GM12878 (cell line): ENCODE data around the gene FOXB2. TPM values are rescaled to one million over a fixed set of nuclear protein-coding genes. Genes with fewer than 3 reads are reported as not detected.

Source experiments
- ATAC-seq: fragments of 200-7000 bp; cut with Tn5 transposase; 3 replicates; pipeline ENCODE4 v1.9.1; 2020; ENCODE audit warnings: mild to moderate bottlenecking, moderate library complexity
- BruUV-seq: library from RNA; stranded (reverse); fragments of 400-500 nt; replicated peaks from 2 replicates; lab custom pipeline; 2021; lab: Mats Ljungman, UMichigan
- CTCF ChIA-PET: fragments of 300-600 bp; sonication (Branson Sonifier 250); formaldehyde crosslinking; extraction: SDS; loops from one replicate; lab custom pipeline; 2021; ENCODE audit warnings: inconsistent platforms; lab: Yijun Ruan, JAX
- POLR2A ChIA-PET: fragments of 350-600 bp; formaldehyde crosslinking; extraction: SDS; loops from one replicate; lab custom pipeline; 2021; ENCODE audit warnings: inconsistent platforms; lab: Charles Lee
- RAD21 ChIA-PET: fragments of 300-600 bp; sonication (Branson Sonifier 250); formaldehyde crosslinking; loops from one replicate; lab custom pipeline; 2023; ENCODE audit warnings: antibody characterized with exemption; ENCODE audit not compliant: unreplicated experiment; lab: Charles Lee
- SMC1A ChIA-PET: fragments of 300-600 bp; sonication (Branson Sonifier 250); formaldehyde crosslinking; loops from one replicate; lab custom pipeline; 2023; ENCODE audit not compliant: unreplicated experiment, uncharacterized antibody; lab: Charles Lee
- DNase-seq: peaks from one replicate; pipeline ENCODE4 v3.0.0-alpha.2; 2011; ENCODE audit warnings: low read depth, low spot score
- FAIRE-seq: peaks from 3 replicates; lab custom pipeline; 2011; peaks lifted over from hg19 to GRCh38; lab: Jason Lieb, UNC
- H2AFZ ChIP-seq: 2 replicates; pipeline ENCODE4 v1.6.0; 2011; ENCODE audit warnings: low read depth, low read length, control low read depth; ENCODE audit not compliant: control insufficient read depth
- H3K27ac ChIP-seq: 2 replicates; pipeline ENCODE4 v1.5.1; 2011; ENCODE audit warnings: control low read depth; ENCODE audit not compliant: control insufficient read depth, insufficient read depth
- H3K27me3 ChIP-seq, 2 experiments: replicated peaks in 1 of 2; 2 replicates each; pipeline versions ENCODE4 v1.6.0 to v1.6.1; 2011; ENCODE audit warnings: low read length in 1 of 2; ENCODE audit not compliant: control insufficient read depth in 2 of 2, insufficient read depth in 2 of 2
- H3K36me3 ChIP-seq, 2 experiments: 2 replicates each; pipeline ENCODE4 v1.5.1; 2011; ENCODE audit warnings: low read length in 1 of 2; ENCODE audit not compliant: control insufficient read depth in 2 of 2, insufficient read depth in 2 of 2
- H3K4me1 ChIP-seq: 2 replicates; pipeline ENCODE4 v1.6.1; 2011; ENCODE audit warnings: mild to moderate bottlenecking, low read length, moderate library complexity, mixed read lengths; ENCODE audit not compliant: control insufficient read depth, insufficient read depth
- H3K4me2 ChIP-seq: 2 replicates; pipeline ENCODE4 v1.6.0; 2011; ENCODE audit warnings: control low read depth; ENCODE audit not compliant: control insufficient read depth, insufficient read depth
- H3K4me3 ChIP-seq: fragments of 200-600 bp; sonication (generic); 2 replicates; pipeline ENCODE4 v1.5.1; 2016
- H3K79me2 ChIP-seq: 2 replicates; pipeline ENCODE4 v1.6.0; 2011; ENCODE audit warnings: low read length; ENCODE audit not compliant: control insufficient read depth, insufficient read depth
- H3K9ac ChIP-seq: 2 replicates; pipeline ENCODE4 v1.8.0; 2011; ENCODE audit warnings: low read length, control low read depth, mixed read lengths; ENCODE audit not compliant: control insufficient read depth, insufficient read depth
- H3K9me3 ChIP-seq: replicated peaks from 3 replicates; pipeline ENCODE4 v1.5.1; 2011; ENCODE audit warnings: mild to moderate bottlenecking, low read length; ENCODE audit not compliant: control insufficient read depth, insufficient read depth
- H4K20me1 ChIP-seq: 2 replicates; pipeline ENCODE4 v1.6.0; 2011; ENCODE audit not compliant: control insufficient read depth, insufficient read depth
- CTCF ChIP-seq, 3 experiments: IDR thresholded peaks in 2 of 3; conservative IDR thresholded peaks in 1 of 3; 2 replicates each; pipeline ENCODE4 v1.5.1; 2011; ENCODE audit warnings: low read depth in 3 of 3, low read length in 3 of 3, mild to moderate bottlenecking in 3 of 3, control low read depth in 2 of 3, moderate library complexity in 2 of 3, inconsistent platforms in 1 of 3, mixed read lengths in 1 of 3; ENCODE audit not compliant: control insufficient read depth in 2 of 3, insufficient read depth in 1 of 3; ENCODE audit errors: extremely low read depth in 1 of 3
- HDAC2 ChIP-seq: fragments of 200-600 bp; sonication (generic); IDR thresholded peaks from 2 replicates; pipeline ENCODE4 v1.6.1; 2017
- HSF1 ChIP-seq: fragments of 150-350 bp; IDR thresholded peaks from 2 replicates; pipeline ENCODE4 v1.6.1; 2014; ENCODE audit warnings: mild to moderate bottlenecking, low read depth, low read length
- KDM1A ChIP-seq: fragments of 200-600 bp; sonication (generic); IDR thresholded peaks from 2 replicates; pipeline ENCODE4 v1.6.1; 2016; ENCODE audit warnings: borderline replicate concordance
- NFXL1 ChIP-seq: fragments of 450-650 bp; IDR thresholded peaks from 2 replicates; pipeline ENCODE4 v1.6.1; 2017; ENCODE audit warnings: antibody characterized with exemption, mild to moderate bottlenecking, borderline replicate concordance
- NR2F1 ChIP-seq: fragments of 450-650 bp; conservative IDR thresholded peaks from 2 replicates; pipeline ENCODE4 v1.6.1; 2017; ENCODE audit warnings: mild to moderate bottlenecking
- REST ChIP-seq: IDR thresholded peaks from 2 replicates; pipeline ENCODE4 v1.6.1; 2012; ENCODE audit warnings: mild to moderate bottlenecking, low read depth, low read length
- USF1 ChIP-seq: IDR thresholded peaks from 2 replicates; pipeline ENCODE4 v1.6.1; 2011; ENCODE audit warnings: borderline replicate concordance, low read depth, mild to moderate bottlenecking, moderate library complexity, mixed read lengths, low read length; ENCODE audit not compliant: insufficient read depth; ENCODE audit errors: extremely low read length
- ZNF622 ChIP-seq: fragments of 450-650 bp; IDR thresholded peaks from 2 replicates; pipeline ENCODE4 v1.6.1; 2017; ENCODE audit warnings: mild to moderate bottlenecking, inconsistent platforms
- ZZZ3 ChIP-seq: IDR thresholded peaks from 2 replicates; pipeline ENCODE4 v1.6.1; 2011; ENCODE audit warnings: low read depth; ENCODE audit not compliant: control insufficient read depth, insufficient read length
- WGBS: methylation state at CpG from one replicate; pipeline ENCODE4 v1.1.6; 2016; ENCODE audit warnings: low lambda C conversion rate; ENCODE audit not compliant: insufficient replicate concordance, insufficient coverage; ENCODE audit errors: missing lambda C conversion rate; 5-methylcytosine and 5-hydroxymethylcytosine counted together
- in situ Hi-C: fragments of 300-500 bp; cut with MboI; formaldehyde crosslinking; loops from 9 replicates; pipeline ENCODE4 v1.14.3; 2018; ENCODE audit warnings: mixed read lengths
- intact Hi-C: fragments of 100-400 bp; cut with micrococcal nuclease; formaldehyde crosslinking; loops from one replicate; pipeline ENCODE4 v1.14.2; 2022; ENCODE audit not compliant: unreplicated experiment
- polyA plus RNA-seq, 11 experiments: library from polyadenylated mRNA; depleted of rRNA in 4 of 11; unstranded in 6 of 11; stranded (reverse) in 5 of 11; fragments of >200 nt; fragmentation: Nextera tagmentation in 4 of 11; fragmentation: Illumina TruSeq in 1 of 11; extraction: Ambion mirVana in 4 of 11; extraction: Trizol in 1 of 11; gene quantifications; 1 replicate in 1 of 11; 2 replicates in 10 of 11; pipeline versions ENCODE4 v1.2.1 to v1.2.3, GENCODE V29; 2011 to 2016; ENCODE audit warnings: inconsistent platforms in 2 of 11, missing spikeins in 2 of 11, low read depth in 1 of 11
- total RNA-seq, 4 experiments: library from RNA; depleted of rRNA in 3 of 4; stranded (reverse); fragments of >200 nt in 3 of 4; fragmentation: Illumina TruSeq in 1 of 4; extraction: Trizol in 1 of 4; gene quantifications; 2 replicates each; pipeline versions ENCODE4 v1.2.1 to v1.2.3, GENCODE V29; 2013 to 2021

FOXB2 gene
- total and polyA plus RNA-seq, 10 of the 15 experiments (the other 5 are each of a cell fraction or from before 2014, with no cell fraction given): not detected

- DNase-seq (no peak), FAIRE-seq (no peak), ATAC-seq (no peak)
- Histone ChIP-seq H3K9ac (no peak overlapping the region), H3K27me3 (peaks cover 13 to 29% of the 10 kb centered on the region in 2 experiments), H2AFZ (no peak overlapping the region), H3K9me3 (no peaks in the 10 kb centered on the region; the same call in 2 of the 3 replicates), H3K79me2 (no peaks in the 10 kb centered on the region), H3K4me1 (no peaks in the 10 kb centered on the region), H3K27ac (no peak overlapping the region), H3K4me3 (no peak overlapping the region), H3K4me2 (no peak overlapping the region), H3K36me3 (no peaks in the 10 kb centered on the region), H4K20me1 (no peaks in the 10 kb centered on the region)
- TF ChIP-seq NFXL1 (no peak), KDM1A (no peak), ZZZ3 (no peak), HSF1 (no peak), REST (no peak), USF1 (no peak), ZNF622 (no peak), NR2F1 (no peak), CTCF (IDR thresholded peaks at IDR 0.05 in 2 of 3, conservative IDR thresholded peaks at IDR 0.05 in 1 of 3; ENCODE audit: control insufficient read depth in 2 of 3, extremely low read depth in 1 of 3, insufficient read depth in 1 of 3, low read depth in 3 of 3, low read length in 3 of 3) (no peak), HDAC2 (no peak)
- whole genome bisulfite sequencing: 71% methylated on average over 22 of the region's 37 CpGs
- ChIA-PET POLR2A (no interaction called here), CTCF (interaction anchor here (1.5 kb wide), 1 partner anchor 10 kb away, joined by 4 read pairs; no protein-coding TSS in a partner anchor), RAD21 (no interaction called here), SMC1A (no interaction called here)
- in situ Hi-C loops: no loop called here
- intact Hi-C loops: no loop called here
- BruUV-seq: no TSS peak
Observed at GRCh38 chr9:77016121-77016525, 3.3 kb upstream of the FOXB2 start.
